Thoracic aorta (tissue), 2 donors: ENCODE measurements around the gene RPL13A. TPM values are rescaled to one million over a fixed set of nuclear protein-coding genes. Genes with fewer than 3 reads are reported as not detected.

Experiments
- ATAC-seq: fragments of 150-250 bp; one replicate; pipeline ENCODE4 v1.8.0; 2017; ENCODE audit warnings: low read depth; ENCODE audit not compliant: insufficient number of reproducible peaks, low FRiP score
- DNase-seq: peaks from one replicate; pipeline ENCODE4 v3.0.0-alpha.2; 2020; ENCODE audit warnings: low spot score
- H3K27ac ChIP-seq, 2 donors: fragments of 200-600 bp; sonication (generic); 1 replicate in 1 of 2; 2 replicates in 1 of 2; pipeline ENCODE4 v1.5.1; 2016; ENCODE audit warnings: mild to moderate bottlenecking in 2 of 2, moderate library complexity in 2 of 2
- H3K27me3 ChIP-seq: fragments of 200-600 bp; sonication (generic); replicated peaks from 2 replicates; pipeline ENCODE4 v1.6.0; 2016; ENCODE audit warnings: mild to moderate bottlenecking; ENCODE audit not compliant: insufficient read depth
- H3K36me3 ChIP-seq: fragments of 200-600 bp; sonication (generic); one replicate; pipeline ENCODE4 v1.5.1; 2016
- H3K4me1 ChIP-seq, 2 donors: fragments of 200-600 bp; sonication (generic); 1 replicate in 1 of 2; 2 replicates in 1 of 2; pipeline versions ENCODE4 v1.5.1 to v1.6.0; 2016; ENCODE audit warnings: low read depth in 2 of 2, mild to moderate bottlenecking in 1 of 2; ENCODE audit not compliant: control insufficient read depth in 1 of 2
- H3K4me3 ChIP-seq: fragments of 200-600 bp; sonication (generic); 2 replicates; pipeline ENCODE4 v1.5.1; 2016; ENCODE audit warnings: mild to moderate bottlenecking
- H3K9me3 ChIP-seq: fragments of 200-600 bp; sonication (generic); 2 replicates; pipeline ENCODE4 v1.5.1; 2016
- total RNA-seq, 2 donors: library from RNA; depleted of rRNA; stranded (reverse); fragments of >200 nt; gene quantifications; one replicate each; pipeline versions ENCODE4 v1.1.0 to v1.2.3, GENCODE V29; 2016
- TF ChIP-seq, protein P1 (sequence below): fragments of 200-600 bp; sonication (generic); IDR thresholded peaks from one replicate; pipeline ENCODE4 v1.5.1; 2019; ENCODE audit warnings: antibody characterized with exemption

RPL13A gene
- total RNA-seq, 2 donors from 2014 or later, result 996 to 1,451 TPM

DNA sequence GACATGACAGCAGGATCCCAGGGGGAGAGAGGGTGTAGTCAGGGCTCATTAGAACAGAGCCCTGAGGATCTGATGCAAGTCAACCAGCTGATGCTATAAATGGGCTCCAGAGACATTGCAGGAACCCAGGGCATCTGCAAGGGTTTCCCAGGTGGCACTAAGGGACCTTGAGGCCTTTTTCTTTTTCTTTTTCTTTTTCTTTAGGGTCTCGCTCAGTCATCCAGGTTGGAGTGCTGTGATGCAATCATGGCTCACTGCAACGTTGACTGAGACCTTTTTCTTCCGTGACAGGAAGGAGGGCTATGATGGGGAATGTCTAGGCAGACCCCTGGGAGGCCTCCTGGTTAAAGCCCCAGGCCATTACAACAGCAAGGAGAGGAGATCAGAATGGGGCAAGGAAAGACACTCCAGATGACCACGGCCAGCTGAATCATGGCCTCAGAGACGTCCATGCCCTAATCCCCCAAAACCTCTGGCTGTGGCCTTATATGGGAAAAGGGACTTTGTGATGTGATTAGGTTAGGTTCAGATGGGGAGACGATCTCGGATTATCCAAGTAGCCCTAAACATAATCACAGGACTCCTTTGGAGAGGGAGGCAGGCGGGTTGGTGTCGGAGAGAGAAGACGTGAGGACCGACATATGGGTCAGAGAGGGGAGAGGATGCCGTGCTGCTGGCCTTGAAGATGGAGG, 20.5 kb downstream of the RPL13A start:
- H3K27ac ChIP-seq, result no peak overlapping the region
- TF ChIP-seq, protein P1, sequence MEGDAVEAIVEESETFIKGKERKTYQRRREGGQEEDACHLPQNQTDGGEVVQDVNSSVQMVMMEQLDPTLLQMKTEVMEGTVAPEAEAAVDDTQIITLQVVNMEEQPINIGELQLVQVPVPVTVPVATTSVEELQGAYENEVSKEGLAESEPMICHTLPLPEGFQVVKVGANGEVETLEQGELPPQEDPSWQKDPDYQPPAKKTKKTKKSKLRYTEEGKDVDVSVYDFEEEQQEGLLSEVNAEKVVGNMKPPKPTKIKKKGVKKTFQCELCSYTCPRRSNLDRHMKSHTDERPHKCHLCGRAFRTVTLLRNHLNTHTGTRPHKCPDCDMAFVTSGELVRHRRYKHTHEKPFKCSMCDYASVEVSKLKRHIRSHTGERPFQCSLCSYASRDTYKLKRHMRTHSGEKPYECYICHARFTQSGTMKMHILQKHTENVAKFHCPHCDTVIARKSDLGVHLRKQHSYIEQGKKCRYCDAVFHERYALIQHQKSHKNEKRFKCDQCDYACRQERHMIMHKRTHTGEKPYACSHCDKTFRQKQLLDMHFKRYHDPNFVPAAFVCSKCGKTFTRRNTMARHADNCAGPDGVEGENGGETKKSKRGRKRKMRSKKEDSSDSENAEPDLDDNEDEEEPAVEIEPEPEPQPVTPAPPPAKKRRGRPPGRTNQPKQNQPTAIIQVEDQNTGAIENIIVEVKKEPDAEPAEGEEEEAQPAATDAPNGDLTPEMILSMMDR, result no peak
- no peaks in the 10 kb centered on the region for H3K36me3 ChIP-seq
- H3K9me3 ChIP-seq, result no peaks in the 10 kb centered on the region
- ATAC-seq, result no peak
- H3K4me3 ChIP-seq, result no peak overlapping the region
- peaks cover 0 to 10% of the 10 kb centered on the region in 2 donors for H3K4me1 ChIP-seq
- DNase-seq, result no peak
- H3K27me3 ChIP-seq, result no peaks in the 10 kb centered on the region

GRCh38 chr19:49512970-49513745, 25.8 kb downstream of the RPL13A start:
- no peak for DNase-seq
- TF ChIP-seq, protein P1, result no peak
- Histone ChIP-seq H3K4me1 (peaks cover 7 to 28% of the 10 kb centered on the region in 2 donors), H3K36me3 (no peaks in the 10 kb centered on the region), H3K4me3 (peak overlapping the region; percentile 98), H3K27ac (peak overlapping the region; percentile 72 to 80), H3K27me3 (no peaks in the 10 kb centered on the region), H3K9me3 (no peaks in the 10 kb centered on the region)
- peak; percentile 41 for ATAC-seq

- H3K4me1 ChIP-seq, result peaks cover 7 to 28% of the 10 kb centered on the region in 2 donors
- DNase-seq (no peak), ATAC-seq (no peak)
- H3K27ac ChIP-seq, result peak overlapping the region; percentile 72 to 80
- no peaks in the 10 kb centered on the region for H3K27me3 ChIP-seq
- TF ChIP-seq, protein P1, result no peak
- H3K9me3 ChIP-seq, result no peaks in the 10 kb centered on the region
- peak overlapping the region; percentile 98 for H3K4me3 ChIP-seq
- H3K36me3 ChIP-seq, result no peaks in the 10 kb centered on the region
Observed at GRCh38 chr19:49513746-49514118, 26.3 kb downstream of the RPL13A start.

- H3K27me3 ChIP-seq, result no peaks in the 10 kb centered on the region
- no peak overlapping the region for H3K27ac ChIP-seq
- no peak for DNase-seq
- no peak for ATAC-seq
- peak overlapping the region; percentile 98 for H3K4me3 ChIP-seq
- TF ChIP-seq, protein P1, result no peak
- no peaks in the 10 kb centered on the region for H3K36me3 ChIP-seq
- peaks cover 7 to 28% of the 10 kb centered on the region in 2 donors for H3K4me1 ChIP-seq
- H3K9me3 ChIP-seq, result no peaks in the 10 kb centered on the region
Observed at GRCh38 chr19:49514151-49514550, 26.7 kb downstream of the RPL13A start.

GRCh38 chr19:49515767-49516166, 28.4 kb downstream of the RPL13A start:
- H3K36me3 ChIP-seq, result no peaks in the 10 kb centered on the region
- no peak overlapping the region for H3K4me3 ChIP-seq
- no peaks in the 10 kb centered on the region for H3K9me3 ChIP-seq
- TF ChIP-seq, protein P1, result no peak
- H3K4me1 ChIP-seq, result peaks cover 9 to 37% of the 10 kb centered on the region in 2 donors
- H3K27ac ChIP-seq, result no peak overlapping the region
- H3K27me3 ChIP-seq, result no peaks in the 10 kb centered on the region
- DNase-seq (no peak), ATAC-seq (no peak)
